HG03159 (cell line): ENCODE results near the gene RBBP6.
"Not testable (repeated sequence)": the region's sequence is repeated elsewhere in the genome, so short reads cannot be mapped to it uniquely, and the experiment has no call there.

Experiments
- ATAC-seq: cut with Tn5 transposase; IDR thresholded peaks from one replicate; pipeline ENCODE4 v1.9.1; 2021; ENCODE audit warnings: mild to moderate bottlenecking, moderate library complexity; ENCODE audit not compliant: unreplicated experiment

RBBP6 gene, protein sequence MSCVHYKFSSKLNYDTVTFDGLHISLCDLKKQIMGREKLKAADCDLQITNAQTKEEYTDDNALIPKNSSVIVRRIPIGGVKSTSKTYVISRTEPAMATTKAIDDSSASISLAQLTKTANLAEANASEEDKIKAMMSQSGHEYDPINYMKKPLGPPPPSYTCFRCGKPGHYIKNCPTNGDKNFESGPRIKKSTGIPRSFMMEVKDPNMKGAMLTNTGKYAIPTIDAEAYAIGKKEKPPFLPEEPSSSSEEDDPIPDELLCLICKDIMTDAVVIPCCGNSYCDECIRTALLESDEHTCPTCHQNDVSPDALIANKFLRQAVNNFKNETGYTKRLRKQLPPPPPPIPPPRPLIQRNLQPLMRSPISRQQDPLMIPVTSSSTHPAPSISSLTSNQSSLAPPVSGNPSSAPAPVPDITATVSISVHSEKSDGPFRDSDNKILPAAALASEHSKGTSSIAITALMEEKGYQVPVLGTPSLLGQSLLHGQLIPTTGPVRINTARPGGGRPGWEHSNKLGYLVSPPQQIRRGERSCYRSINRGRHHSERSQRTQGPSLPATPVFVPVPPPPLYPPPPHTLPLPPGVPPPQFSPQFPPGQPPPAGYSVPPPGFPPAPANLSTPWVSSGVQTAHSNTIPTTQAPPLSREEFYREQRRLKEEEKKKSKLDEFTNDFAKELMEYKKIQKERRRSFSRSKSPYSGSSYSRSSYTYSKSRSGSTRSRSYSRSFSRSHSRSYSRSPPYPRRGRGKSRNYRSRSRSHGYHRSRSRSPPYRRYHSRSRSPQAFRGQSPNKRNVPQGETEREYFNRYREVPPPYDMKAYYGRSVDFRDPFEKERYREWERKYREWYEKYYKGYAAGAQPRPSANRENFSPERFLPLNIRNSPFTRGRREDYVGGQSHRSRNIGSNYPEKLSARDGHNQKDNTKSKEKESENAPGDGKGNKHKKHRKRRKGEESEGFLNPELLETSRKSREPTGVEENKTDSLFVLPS (N-terminal part only)

DNA sequence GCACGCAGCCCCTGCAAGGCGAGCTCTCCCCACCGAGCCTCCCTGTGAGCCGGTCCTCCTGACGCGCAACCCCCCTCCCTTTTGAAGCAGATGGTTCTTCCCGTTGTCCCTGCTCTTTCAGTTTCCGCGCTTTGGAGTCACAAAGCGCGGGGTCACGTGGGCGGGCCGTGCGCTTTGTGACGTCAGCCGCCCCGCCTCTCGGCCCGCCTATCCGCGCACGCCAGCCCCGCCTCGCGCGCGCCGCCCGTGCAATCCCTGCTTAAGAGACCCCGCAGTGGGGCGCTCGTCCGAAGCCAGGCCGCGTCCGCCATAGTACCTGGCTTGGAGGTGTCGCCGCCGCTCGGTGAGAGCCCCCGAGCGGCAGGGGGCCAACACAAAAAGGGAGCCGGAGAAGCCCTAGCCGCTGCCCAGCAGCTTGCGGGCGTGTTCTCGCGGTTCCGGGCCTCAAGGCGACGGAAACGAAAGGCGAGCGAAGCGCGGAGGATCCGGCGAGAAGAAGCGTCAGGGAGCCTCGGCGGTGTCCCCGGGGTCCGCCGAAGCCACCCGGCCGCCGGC, at the start of gene RBBP6:
RBBP6 (plus strand) TSS at position 272 of the 555 bp plus-strand sequence. CDS start 1,061 bp downstream, outside the sequence.
- peak; percentile 80 for ATAC-seq

- no peak for ATAC-seq
These were observed 48.5 kb upstream of the RBBP6 start for GRCh38 chr16:24490866-24491265.

GRCh38 chr16:24491731-24492130, 47.6 kb upstream of the RBBP6 start:
- no peak for ATAC-seq

DNA sequence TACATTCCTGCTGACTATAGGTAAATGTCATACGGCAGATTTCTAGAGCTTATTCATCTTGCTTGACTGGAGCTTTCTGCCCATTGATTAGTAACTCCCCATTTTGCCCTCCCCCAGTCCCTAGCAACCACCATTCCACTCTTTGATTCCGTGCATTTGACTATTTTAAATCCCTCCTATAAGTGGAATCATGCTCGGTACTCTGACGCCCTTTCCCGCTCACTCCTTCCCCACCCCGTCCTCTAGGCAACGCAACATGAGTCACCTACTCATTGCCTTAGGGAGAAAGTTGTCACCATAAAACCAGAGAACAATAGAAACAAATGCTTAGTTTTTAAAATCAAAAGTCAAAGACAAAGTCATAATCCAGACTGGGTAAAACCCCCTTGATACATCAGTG, 45.5 kb upstream of the RBBP6 start:
- ATAC-seq: no peak

- ATAC-seq: not testable (repeated sequence)
These were observed 44.2 kb upstream of the RBBP6 start for GRCh38 chr16:24495207-24495606.

GRCh38 chr16:24497440-24497839, 41.9 kb upstream of the RBBP6 start:
- ATAC-seq: no peak

DNA sequence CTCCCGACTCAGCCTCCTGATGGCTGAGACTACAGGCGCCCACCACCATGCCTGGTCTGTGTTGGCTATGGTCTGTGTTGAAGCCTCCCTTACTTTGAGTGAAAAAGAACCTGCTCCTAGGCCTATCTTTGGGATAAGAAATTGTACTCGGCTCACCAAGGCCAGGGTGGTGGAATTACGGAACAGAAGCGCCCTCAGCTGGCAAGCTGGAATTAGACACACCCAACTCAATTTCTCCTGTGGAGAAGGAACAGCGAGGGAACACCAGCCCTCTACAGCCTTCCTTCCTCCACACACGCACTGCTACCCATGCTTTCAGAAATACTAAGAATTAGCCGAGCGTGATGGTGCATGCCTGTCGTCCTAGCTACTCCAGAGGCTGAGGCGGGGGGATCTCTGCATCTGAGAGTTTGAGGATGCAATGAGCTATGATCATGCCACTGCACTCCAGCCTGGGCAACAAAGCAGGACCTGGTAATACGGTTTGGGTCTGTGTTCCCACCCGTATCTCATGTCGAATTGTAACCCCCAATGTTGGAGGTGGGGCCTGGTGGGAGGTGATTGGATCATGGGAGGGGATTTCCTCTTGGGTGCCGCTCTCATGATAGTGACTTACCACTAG, 40.1 kb upstream of the RBBP6 start:
- ATAC-seq: no peak

DNA sequence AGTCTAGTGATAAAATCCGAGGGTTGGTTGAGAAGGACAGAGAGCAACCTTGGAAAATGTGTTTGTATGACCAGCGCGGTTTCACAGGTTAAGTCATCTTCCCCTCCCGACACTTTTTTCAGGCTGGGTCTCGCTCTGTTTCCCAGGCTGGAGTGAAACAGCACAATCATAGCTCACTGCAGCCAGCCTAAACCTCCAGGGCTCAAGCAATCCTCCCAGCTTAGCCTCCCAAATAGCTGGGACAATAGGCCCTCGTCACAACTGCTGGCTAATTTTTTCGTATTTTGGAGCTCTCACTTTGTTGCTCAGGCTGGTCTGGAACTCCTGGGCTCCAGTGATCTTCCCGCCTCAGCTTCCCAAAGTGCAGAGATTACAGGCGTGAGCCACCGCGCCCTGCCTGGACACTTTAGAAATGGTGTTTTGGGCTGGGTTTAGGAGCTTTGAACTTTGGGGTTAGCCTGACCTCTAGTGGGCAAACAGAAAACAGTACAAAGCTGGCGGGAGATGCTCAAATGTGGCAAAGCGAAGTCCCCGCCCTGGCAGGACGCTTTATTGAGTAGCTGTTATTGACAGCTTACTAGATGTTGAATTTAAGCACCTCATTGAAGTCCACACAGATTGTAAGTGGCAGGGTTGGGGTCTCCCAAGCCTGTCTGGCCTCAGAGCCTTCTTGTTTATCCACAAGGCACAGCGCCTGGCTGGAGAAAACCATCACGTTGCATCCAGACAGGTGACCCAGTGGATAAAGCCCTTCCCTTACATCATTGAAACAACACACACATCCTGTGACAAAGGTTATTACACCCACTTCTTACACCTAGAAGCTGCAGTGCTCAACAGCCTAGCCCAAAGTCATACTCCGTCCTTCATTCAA, 34.7 kb upstream of the RBBP6 start:
- ATAC-seq: no peak

GRCh38 chr16:24505959-24506358, 33.4 kb upstream of the RBBP6 start:
- no peak for ATAC-seq

DNA sequence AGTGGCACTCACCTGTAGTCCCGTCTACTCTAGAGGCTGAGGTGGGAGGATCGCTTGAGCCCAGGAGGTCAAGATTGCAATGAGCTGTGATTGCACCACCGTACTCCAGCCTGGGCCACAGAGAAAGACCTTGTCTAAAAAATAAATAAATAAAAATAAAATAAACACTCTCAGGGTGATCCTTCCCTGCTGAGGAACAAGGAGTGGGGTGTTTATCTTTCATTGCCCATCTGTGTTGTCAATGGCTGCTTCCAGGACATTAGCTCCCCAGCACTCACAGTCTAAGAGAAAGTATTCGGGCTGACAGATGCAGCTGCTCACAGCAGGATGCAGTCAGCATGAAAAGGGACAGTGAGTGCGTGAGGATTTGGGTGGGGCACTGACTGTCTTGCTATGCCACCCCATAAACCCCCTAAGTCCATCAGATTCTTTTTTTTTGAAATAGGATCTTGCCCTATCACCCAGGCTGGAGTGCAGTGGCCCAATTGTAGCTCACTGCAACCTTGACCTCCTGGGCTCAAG, 31.3 kb upstream of the RBBP6 start:
- ATAC-seq: no peak

DNA sequence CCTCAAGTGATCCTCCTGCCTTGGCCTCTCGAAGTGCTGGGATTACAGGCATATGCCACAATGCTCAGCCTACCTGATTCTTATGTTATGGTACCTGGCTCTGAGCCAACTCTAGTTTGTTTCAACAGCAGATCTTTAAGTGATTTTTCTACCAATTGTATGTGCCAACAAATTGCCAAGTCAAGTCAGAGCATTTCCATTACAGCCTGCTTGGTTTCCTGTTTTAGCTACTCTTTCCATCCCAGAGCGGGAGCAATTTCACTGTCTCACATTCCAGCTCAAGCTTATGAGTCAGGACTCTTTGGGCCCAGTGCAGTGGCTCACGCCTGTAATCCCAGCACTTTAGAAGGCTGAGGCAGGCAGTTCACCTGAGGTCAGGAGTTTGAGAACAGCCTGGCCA, 30.8 kb upstream of the RBBP6 start:
- ATAC-seq: no peak

- no peak for ATAC-seq
These were observed 29.8 kb upstream of the RBBP6 start for GRCh38 chr16:24509536-24509935.

- ATAC-seq: no peak
These were observed 28.2 kb upstream of the RBBP6 start for GRCh38 chr16:24511174-24511573.

- no peak for ATAC-seq
These were observed 27.6 kb upstream of the RBBP6 start for GRCh38 chr16:24511792-24512191.

DNA sequence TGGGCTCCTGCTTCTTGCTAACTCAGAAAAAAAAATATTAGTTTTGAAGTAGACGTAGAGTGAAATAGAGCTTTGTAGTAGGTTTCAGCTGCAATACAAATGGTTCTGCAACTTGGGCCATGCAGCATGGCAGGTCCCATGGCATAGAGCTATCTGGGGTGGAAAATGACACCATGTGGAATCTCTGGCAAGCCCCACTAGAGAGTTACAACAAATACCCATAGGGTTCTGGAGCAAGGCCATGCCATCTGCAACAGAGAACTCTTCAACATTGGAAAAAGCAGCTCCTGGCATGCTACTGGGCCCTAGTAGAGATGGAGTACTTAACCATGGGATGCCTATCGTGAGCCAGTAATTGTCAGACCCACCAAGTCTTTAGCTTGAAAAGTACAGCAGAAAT, 25.3 kb upstream of the RBBP6 start:
- ATAC-seq: no peak

DNA sequence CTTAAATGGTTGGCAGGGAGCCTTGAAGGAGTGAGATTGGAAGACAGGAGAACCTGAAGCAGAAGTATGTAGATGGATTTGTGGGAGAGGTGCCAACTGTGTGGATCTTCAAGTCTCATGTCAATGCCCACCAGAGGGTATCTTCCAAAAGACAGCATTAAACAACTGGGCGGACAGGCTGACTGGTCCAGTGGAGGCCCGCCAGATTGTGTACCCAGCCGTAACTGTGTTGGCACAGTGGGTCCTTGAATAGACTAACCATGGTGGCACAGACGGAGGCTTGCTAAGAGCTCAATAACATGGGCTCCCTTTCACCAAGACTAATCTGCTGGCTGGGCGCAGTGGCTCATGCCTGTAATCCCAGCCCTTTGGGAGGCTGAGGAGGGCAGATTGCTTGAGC, 24.2 kb upstream of the RBBP6 start:
- ATAC-seq: no peak

- no peak for ATAC-seq
These were observed 22.3 kb upstream of the RBBP6 start for GRCh38 chr16:24516900-24517669.

DNA sequence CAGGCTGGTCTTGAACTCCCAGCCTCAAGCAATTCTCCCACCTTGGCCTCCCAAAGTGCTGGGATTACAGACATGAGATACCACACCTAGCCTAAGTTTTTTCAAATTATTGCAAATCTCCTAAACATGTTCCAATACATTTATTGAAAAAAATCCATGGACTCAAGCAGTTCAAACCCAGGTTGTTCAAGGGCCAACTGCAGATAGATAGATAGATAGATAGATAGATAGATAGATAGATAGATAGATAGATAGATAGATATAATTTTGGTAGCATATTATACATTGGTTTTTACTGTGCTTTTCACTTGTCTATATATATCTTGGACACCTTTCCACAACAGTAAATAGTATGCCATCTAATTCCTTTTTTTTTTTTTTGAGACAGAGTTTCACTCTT, 20.9 kb upstream of the RBBP6 start:
- no peak for ATAC-seq

GRCh38 chr16:24520983-24521382, 18.4 kb upstream of the RBBP6 start:
- ATAC-seq: no peak
